Pancreas (tissue), 10 donors: ENCODE data around the gene IPO7. TPM values are rescaled to one million over a fixed set of nuclear protein-coding genes. Genes with fewer than 3 reads are reported as not detected.
A peak's percentile ranks its signal among the peaks of the same experiment; 100 is the strongest.

ENCODE experiments used
- ATAC-seq, 4 donors: fragments of 200-7000 bp; cut with Tn5 transposase; one replicate each; pipeline versions ENCODE4 v1.8.0 to v1.9.1; 2020; ENCODE audit warnings: mild to moderate bottlenecking in 4 of 4, moderate library complexity in 4 of 4
- DNase-seq, 6 donors: peaks; one replicate each; pipeline ENCODE4 v3.0.0-alpha.2; 2020
- FAIRE-seq: peaks from 2 replicates; lab custom pipeline; 2012; peaks lifted over from hg19 to GRCh38; lab: Jason Lieb, UNC
- H3K27ac ChIP-seq, 4 donors: fragments of 200-600 bp; sonication (generic); 1 replicate in 3 of 4; 2 replicates in 1 of 4; pipeline versions ENCODE4 v1.5.0 to v1.8.0; 2020
- H3K27me3 ChIP-seq, 4 donors: fragments of 200-600 bp; one replicate each; pipeline ENCODE4 v1.8.0; 2021
- H3K36me3 ChIP-seq, 3 donors: fragments of 200-600 bp; sonication (generic) in 1 of 3; one replicate each; pipeline versions ENCODE4 v1.5.0 to v1.8.0; 2020 to 2021
- H3K4me1 ChIP-seq, 3 donors: fragments of 200-600 bp; one replicate each; pipeline ENCODE4 v1.8.0; 2021
- H3K4me3 ChIP-seq, 4 donors: fragments of 200-600 bp; sonication (generic) in 2 of 4; one replicate each; pipeline versions ENCODE4 v1.5.0 to v1.8.0; 2020 to 2021
- H3K9me3 ChIP-seq, 4 donors: fragments of 200-600 bp; one replicate each; pipeline ENCODE4 v1.8.0; 2021
- WGBS, 2 donors: extraction: QIAGEN DNeasy Blood & Tissue Kit; methylation state at CpG; one replicate each; pipeline ENCODE4 v1.1.7; 2013; 5-methylcytosine and 5-hydroxymethylcytosine counted together
- intact Hi-C, 3 donors: fragments of 100-400 bp; cut with DNase I; formaldehyde crosslinking; loops; one replicate each; pipeline versions ENCODE4 v1.11.1 to v1.14.2; 2022
- polyA plus RNA-seq, 2 donors: library from polyadenylated mRNA; stranded (reverse); fragments of 200-250 nt; gene quantifications; one replicate each; pipeline ENCODE4 v1.2.3, GENCODE V29; 2013
- total RNA-seq, 6 donors: library from RNA; stranded (reverse); fragmentation: NEBNext Ultra II Directional in 4 of 6; extraction: Animal tissue kit (Norgen Biotek cat#: 25700) in 4 of 6; gene quantifications; one replicate each; pipeline versions ENCODE4 v1.2.1 to v1.2.4, GENCODE V29; 2021 to 2023
- TF ChIP-seq, protein P1 (sequence below), 4 donors: fragments of 200-600 bp; sonication (generic) in 3 of 4; IDR thresholded peaks; one replicate each; pipeline versions ENCODE4 v1.5.0 to v1.8.0; 2021; ENCODE audit warnings: antibody characterized with exemption in 4 of 4
- donor health status: healthy with polysubstance abuse.
- donor health status: DM: no; HTN: no; CAD: no; lungs with moderate emphysema.
- donor health status: DM: no; HTN: no; CAD: no.
- donor health status: control.
- donor health status: control.
- donor health status: Bipolar disorder and iron deficiency.
- donor health status: DM: yes; HTN: yes; CAD: no.
- donor health status: DM: no; HTN: no; CAD: no.
- donor health status: DM: no; HTN: no; CAD: no.
- donor health status: DM: yes; HTN: yes; CAD: no.

The IPO7 gene
- total and polyA plus RNA-seq, 8 donors, result 12.7 to 64.1 (median 42.9) TPM

DNA sequence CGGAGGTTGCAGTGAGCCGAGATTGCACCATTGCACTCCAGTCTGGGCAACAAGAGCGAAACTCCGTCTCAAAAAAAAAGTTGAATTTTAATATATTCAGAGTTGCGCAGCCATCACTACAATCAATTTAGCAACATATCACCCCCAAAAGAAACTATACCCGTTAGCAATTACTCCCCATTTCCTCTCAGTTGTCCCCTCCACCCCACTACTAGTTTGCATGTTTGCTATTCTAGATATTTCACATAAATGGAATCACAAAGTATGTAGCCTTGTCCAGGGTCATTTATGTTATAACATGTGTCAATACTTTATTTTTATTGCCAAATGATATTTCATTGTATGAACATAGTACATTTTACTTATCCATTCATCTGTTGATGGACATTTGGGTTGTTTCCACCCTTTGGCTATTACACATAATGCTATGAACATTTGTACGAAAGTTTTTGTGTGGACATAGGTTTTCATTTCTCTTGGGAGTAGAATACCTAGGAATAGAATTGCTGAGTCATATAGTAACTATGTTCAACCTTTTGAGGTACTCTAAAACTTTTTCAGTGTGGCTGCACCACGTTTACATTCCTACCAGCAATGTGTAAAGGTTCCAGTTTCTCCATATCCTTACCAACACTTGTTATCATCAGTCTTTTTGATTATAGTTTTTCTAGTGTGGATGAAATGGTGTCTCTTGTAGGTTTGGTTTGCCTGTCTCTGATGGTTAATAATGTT, 78.5 kb downstream of the IPO7 start:
- 88 to 91% methylated on average over 8 of the region's 8 CpGs for WGBS, 2 donors
- ATAC-seq (no peak), DNase-seq (no peak), FAIRE-seq (no peak)
- Histone ChIP-seq H3K27me3 (no peaks in the 10 kb centered on the region), H3K4me1 (peaks cover 0 to 16% (median 12%) of the 10 kb centered on the region in 3 donors), H3K9me3 (no peaks in the 10 kb centered on the region), H3K27ac (no peak overlapping the region), H3K36me3 (no peaks in the 10 kb centered on the region), H3K4me3 (no peak overlapping the region)
- TF ChIP-seq, protein P1, sequence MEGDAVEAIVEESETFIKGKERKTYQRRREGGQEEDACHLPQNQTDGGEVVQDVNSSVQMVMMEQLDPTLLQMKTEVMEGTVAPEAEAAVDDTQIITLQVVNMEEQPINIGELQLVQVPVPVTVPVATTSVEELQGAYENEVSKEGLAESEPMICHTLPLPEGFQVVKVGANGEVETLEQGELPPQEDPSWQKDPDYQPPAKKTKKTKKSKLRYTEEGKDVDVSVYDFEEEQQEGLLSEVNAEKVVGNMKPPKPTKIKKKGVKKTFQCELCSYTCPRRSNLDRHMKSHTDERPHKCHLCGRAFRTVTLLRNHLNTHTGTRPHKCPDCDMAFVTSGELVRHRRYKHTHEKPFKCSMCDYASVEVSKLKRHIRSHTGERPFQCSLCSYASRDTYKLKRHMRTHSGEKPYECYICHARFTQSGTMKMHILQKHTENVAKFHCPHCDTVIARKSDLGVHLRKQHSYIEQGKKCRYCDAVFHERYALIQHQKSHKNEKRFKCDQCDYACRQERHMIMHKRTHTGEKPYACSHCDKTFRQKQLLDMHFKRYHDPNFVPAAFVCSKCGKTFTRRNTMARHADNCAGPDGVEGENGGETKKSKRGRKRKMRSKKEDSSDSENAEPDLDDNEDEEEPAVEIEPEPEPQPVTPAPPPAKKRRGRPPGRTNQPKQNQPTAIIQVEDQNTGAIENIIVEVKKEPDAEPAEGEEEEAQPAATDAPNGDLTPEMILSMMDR (IDR thresholded peaks at IDR 0.05), result no peak
- intact Hi-C loops, result no loop called here

DNA sequence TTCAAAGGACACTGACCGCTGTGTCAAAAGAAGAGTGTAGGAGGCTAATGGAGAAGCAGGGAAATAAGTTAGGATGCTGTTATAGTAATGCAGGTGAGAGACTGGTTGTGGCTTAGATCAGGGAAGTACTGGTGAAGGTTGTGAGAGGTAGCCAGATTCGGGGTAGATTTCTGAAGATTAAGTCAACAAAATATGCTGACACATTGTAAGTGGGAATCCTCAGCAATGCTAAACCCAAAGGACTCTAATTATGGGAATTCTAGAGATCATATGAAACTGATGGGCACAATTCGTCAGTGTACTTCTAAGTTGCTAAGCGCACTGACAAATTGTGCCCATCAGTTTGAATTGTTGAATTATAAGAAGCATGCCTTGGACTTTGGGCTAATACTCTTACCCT, 86.3 kb downstream of the IPO7 start:
- intact Hi-C loops, result no loop called here
- Histone ChIP-seq H3K4me1 (no peaks in the 10 kb centered on the region), H3K36me3 (peaks cover 4 to 21% (median 9%) of the 10 kb centered on the region in 3 donors), H3K27ac (no peak overlapping the region), H3K27me3 (no peaks in the 10 kb centered on the region), H3K4me3 (no peak overlapping the region), H3K9me3 (no peaks in the 10 kb centered on the region)
- DNase-seq (no peak), ATAC-seq (no peak), FAIRE-seq (no peak)
- WGBS, 2 donors, result 85 to 88% methylated on average over 4 of the region's 4 CpGs
- TF ChIP-seq, protein P1 (IDR thresholded peaks at IDR 0.05), result no peak

DNA sequence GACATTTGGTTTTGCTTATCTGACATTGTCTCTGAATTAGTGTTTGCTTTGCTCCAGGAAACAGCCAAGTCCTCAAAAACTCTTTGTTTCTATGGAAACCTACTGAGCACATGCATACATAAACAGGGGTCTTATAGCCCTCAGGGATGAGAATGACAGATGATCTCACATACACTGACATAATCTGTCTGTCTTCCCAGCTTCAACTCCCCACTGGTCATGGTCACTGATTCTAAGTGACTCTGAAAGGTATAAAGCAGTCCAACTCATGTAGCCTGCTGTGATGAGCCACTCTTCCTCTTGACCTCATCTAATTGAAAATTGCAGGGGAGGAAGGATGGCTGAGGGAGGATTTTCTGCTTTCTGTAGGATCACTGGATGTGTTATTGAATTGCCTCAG, 89.0 kb downstream of the IPO7 start:
- Histone ChIP-seq H3K9me3 (no peaks in the 10 kb centered on the region), H3K4me1 (no peaks in the 10 kb centered on the region), H3K36me3 (peaks cover 4 to 26% (median 9%) of the 10 kb centered on the region in 3 donors), H3K27me3 (no peaks in the 10 kb centered on the region), H3K4me3 (no peak overlapping the region), H3K27ac (no peak overlapping the region)
- TF ChIP-seq, protein P1 (IDR thresholded peaks at IDR 0.05), result no peak
- DNase-seq (no peak), ATAC-seq (no peak), FAIRE-seq (no peak)
- intact Hi-C loops, result no loop called here

DNA sequence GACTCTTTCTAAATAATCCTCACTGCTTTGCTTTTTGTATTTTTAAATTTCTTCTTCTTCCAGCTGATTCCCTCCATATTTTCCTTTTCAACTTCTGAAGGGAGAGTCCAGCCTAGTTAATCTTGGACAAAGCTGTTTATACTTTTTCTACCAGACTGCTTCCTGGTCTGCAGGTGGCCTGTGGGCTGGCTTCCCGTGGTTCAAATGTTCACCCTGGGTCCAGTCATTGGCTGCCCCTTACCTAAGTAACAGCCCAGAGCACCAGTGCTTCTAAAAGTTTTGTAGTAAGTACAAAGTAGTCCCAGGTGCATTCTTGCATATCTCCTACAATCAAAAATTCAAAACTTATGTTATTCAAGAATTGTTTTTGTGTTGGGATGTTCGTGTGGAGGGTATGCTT, 95.4 kb downstream of the IPO7 start:
- WGBS, 2 donors, result 50 to 61% methylated on average over 2 of the region's 2 CpGs
- no peaks in the 10 kb centered on the region for H3K4me1 ChIP-seq
- peaks cover 0 to 22% (median 7%) of the 10 kb centered on the region in 3 donors for H3K36me3 ChIP-seq
- H3K27me3 ChIP-seq, result no peaks in the 10 kb centered on the region
- TF ChIP-seq, protein P1 (IDR thresholded peaks at IDR 0.05), result no peak
- ATAC-seq (peak in 1 of 4 donors; percentile 78), FAIRE-seq (no peak), DNase-seq (no peak)
- intact Hi-C loops, result no loop called here
- no peak overlapping the region for H3K4me3 ChIP-seq
- no peaks in the 10 kb centered on the region for H3K9me3 ChIP-seq
- H3K27ac ChIP-seq, result peak overlapping the region in 1 of 4 donors; percentile 36

DNA sequence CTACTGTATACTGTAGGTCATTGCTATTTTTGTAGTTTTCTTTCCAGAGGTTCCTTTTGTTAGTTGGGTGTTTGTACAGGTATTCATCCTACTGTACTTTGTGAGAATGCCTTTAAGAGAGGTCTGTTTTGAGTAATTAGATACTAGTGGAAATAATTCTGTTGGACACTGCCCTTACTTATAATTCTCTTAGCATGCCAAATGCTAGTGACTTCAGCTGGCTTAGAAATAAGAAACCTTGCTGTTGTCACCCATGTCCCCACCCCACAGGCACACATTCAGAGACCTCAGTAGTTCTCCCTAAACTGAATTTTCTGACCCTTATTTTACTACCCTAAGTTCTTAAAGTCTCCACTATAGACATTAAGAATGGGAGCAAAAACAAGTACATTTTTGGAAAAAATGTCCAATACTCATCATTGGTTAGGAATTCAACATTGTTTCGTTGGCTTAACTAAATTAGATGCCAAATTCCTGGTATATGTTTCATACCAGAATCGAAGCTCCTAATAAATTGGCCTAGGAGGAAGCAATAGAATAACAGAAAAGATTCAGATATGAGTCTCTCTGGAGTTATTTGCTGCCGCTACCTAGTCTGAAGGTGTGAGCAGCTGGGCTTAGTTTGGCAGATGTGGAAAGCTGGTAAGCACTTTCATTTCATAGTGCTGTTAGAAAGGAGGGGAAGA, 104.8 kb downstream of the IPO7 start:
- TF ChIP-seq, protein P1 (IDR thresholded peaks at IDR 0.05), result no peak
- DNase-seq (no peak), ATAC-seq (no peak), FAIRE-seq (no peak)
- no peaks in the 10 kb centered on the region for H3K27me3 ChIP-seq
- no peak overlapping the region for H3K27ac ChIP-seq
- WGBS, 2 donors, result 91 to 94% methylated on average over 3 of the region's 3 CpGs
- no peak overlapping the region for H3K4me3 ChIP-seq
- no peaks in the 10 kb centered on the region for H3K4me1 ChIP-seq
- peaks cover 0 to 11% (median 0%) of the 10 kb centered on the region in 3 donors for H3K36me3 ChIP-seq
- intact Hi-C loops, result no loop called here
- no peaks in the 10 kb centered on the region for H3K9me3 ChIP-seq
